RWPE2 (cell line): ENCODE measurements around the gene SAMSN1.

Experiments used
- ATAC-seq: fragments of 200-7000 bp; cut with Tn5 transposase; 3 replicates; pipeline ENCODE4 v1.9.1; 2021; ENCODE audit warnings: low read depth
- DNase-seq: peaks from one replicate; pipeline ENCODE4 v3.0.0-alpha.2; 2020; ENCODE audit warnings: low spot score
- H3K27ac ChIP-seq: fragments of 450-650 bp; 2 replicates; pipeline ENCODE4 v1.5.1; 2017; ENCODE audit warnings: mild to moderate bottlenecking; ENCODE audit not compliant: poor library complexity, severe bottlenecking
- H3K27me3 ChIP-seq: fragments of 250-450 bp; sonication (Bioruptor Pico); 2 replicates; pipeline ENCODE4 v1.5.1; 2021; ENCODE audit warnings: mild to moderate bottlenecking, moderate library complexity; ENCODE audit not compliant: insufficient read depth, poor library complexity, severe bottlenecking
- H3K36me3 ChIP-seq: fragments of 250-450 bp; sonication (Bioruptor Pico); 2 replicates; pipeline ENCODE4 v1.5.1; 2020; ENCODE audit warnings: low read depth, mild to moderate bottlenecking, moderate library complexity
- H3K4me1 ChIP-seq: fragments of 250-450 bp; sonication (Bioruptor Pico); 2 replicates; pipeline ENCODE4 v1.5.1; 2021; ENCODE audit warnings: mild to moderate bottlenecking, moderate library complexity; ENCODE audit not compliant: insufficient read depth, poor library complexity, severe bottlenecking
- H3K4me3 ChIP-seq: fragments of 250-450 bp; sonication (Bioruptor Pico); 2 replicates; pipeline ENCODE4 v1.5.1; 2021; ENCODE audit warnings: mild to moderate bottlenecking, moderate library complexity; ENCODE audit not compliant: severe bottlenecking
- H3K9me3 ChIP-seq: fragments of 250-450 bp; sonication (Bioruptor Pico); 2 replicates; pipeline ENCODE4 v1.5.1; 2021; ENCODE audit warnings: mild to moderate bottlenecking, moderate library complexity; ENCODE audit not compliant: severe bottlenecking
- CTCF ChIP-seq: fragments of 450-650 bp; IDR thresholded peaks from one replicate; pipeline ENCODE4 v1.5.1; 2017; ENCODE audit warnings: mild to moderate bottlenecking, moderate library complexity; ENCODE audit not compliant: poor library complexity, severe bottlenecking

Gene SAMSN1

GRCh38 chr21:14493731-14494130, 52.4 kb downstream of the SAMSN1 start:
- no peak for ATAC-seq
- no peaks in the 10 kb centered on the region for H3K36me3 ChIP-seq

GRCh38 chr21:14492931-14493330, 53.2 kb downstream of the SAMSN1 start:
- Histone ChIP-seq H3K27me3 (no peaks in the 10 kb centered on the region), H3K9me3 (no peaks in the 10 kb centered on the region), H3K4me1 (no peaks in the 10 kb centered on the region), H3K4me3 (no peak overlapping the region), H3K27ac (no peak overlapping the region), H3K36me3 (no peaks in the 10 kb centered on the region)
- TF ChIP-seq CTCF, result no peak
- no peak for ATAC-seq
- no peak for DNase-seq

More at GRCh38 chr21:14493731-14494130, 52.4 kb downstream of the SAMSN1 start:
- DNase-seq, result no peak
- no peak overlapping the region for H3K27ac ChIP-seq
- no peak overlapping the region for H3K4me3 ChIP-seq
- no peak for TF ChIP-seq CTCF
- H3K9me3 ChIP-seq, result no peaks in the 10 kb centered on the region
- H3K27me3 ChIP-seq, result no peaks in the 10 kb centered on the region
- H3K4me1 ChIP-seq, result no peaks in the 10 kb centered on the region

- H3K36me3 ChIP-seq, result no peaks in the 10 kb centered on the region
- no peak for TF ChIP-seq CTCF
- DNase-seq (no peak), ATAC-seq (no peak)
- H3K4me1 ChIP-seq, result no peaks in the 10 kb centered on the region
- H3K9me3 ChIP-seq, result no peaks in the 10 kb centered on the region
- H3K4me3 ChIP-seq, result no peak overlapping the region
- no peaks in the 10 kb centered on the region for H3K27me3 ChIP-seq
- no peak overlapping the region for H3K27ac ChIP-seq
These were observed 54.8 kb downstream of the SAMSN1 start for GRCh38 chr21:14491269-14491681.

GRCh38 chr21:14488672-14489204, 57.4 kb downstream of the SAMSN1 start:
- Histone ChIP-seq H3K9me3 (no peaks in the 10 kb centered on the region), H3K36me3 (no peaks in the 10 kb centered on the region), H3K27ac (no peak overlapping the region), H3K4me1 (no peaks in the 10 kb centered on the region), H3K4me3 (no peak overlapping the region), H3K27me3 (no peaks in the 10 kb centered on the region)
- ATAC-seq, result no peak
- no peak for DNase-seq
- no peak for TF ChIP-seq CTCF
